HG02970 (cell line): ENCODE data around the gene TAOK2.

Source experiments
- ATAC-seq: cut with Tn5 transposase; IDR thresholded peaks from one replicate; pipeline ENCODE4 v1.9.1; 2021; ENCODE audit warnings: mild to moderate bottlenecking, moderate library complexity, moderate number of reproducible peaks; ENCODE audit not compliant: unreplicated experiment, low FRiP score

TAOK2 gene

GRCh38 chr16:29962344-29962994, 11.2 kb upstream of the TAOK2 start:
- ATAC-seq, result no peak

- ATAC-seq, result no peak
These were observed 10.5 kb upstream of the TAOK2 start for GRCh38 chr16:29963021-29963743.

- no peak for ATAC-seq
These were observed 5.5 kb upstream of the TAOK2 start for GRCh38 chr16:29968205-29968604.

- ATAC-seq, result no peak
These were observed 2.4 kb upstream of the TAOK2 start for GRCh38 chr16:29971304-29971703.

- no peak for ATAC-seq
These were observed 1.2 kb upstream of the TAOK2 start for GRCh38 chr16:29972500-29972899.

- ATAC-seq, result no peak
These were observed 680 bp upstream of the TAOK2 start for GRCh38 chr16:29972992-29973383.

- no peak for ATAC-seq
These were observed 844 bp downstream of the TAOK2 start for GRCh38 chr16:29974291-29975133.

GRCh38 chr16:29975134-29975538, 1.5 kb downstream of the TAOK2 start:
- ATAC-seq, result no peak

GRCh38 chr16:29975811-29976511, 2.3 kb downstream of the TAOK2 start:
- no peak for ATAC-seq

- ATAC-seq, result no peak
These were observed 3.6 kb downstream of the TAOK2 start for GRCh38 chr16:29977063-29977825.

- ATAC-seq, result no peak
These were observed 4.4 kb downstream of the TAOK2 start for GRCh38 chr16:29978081-29978480.

- ATAC-seq, result no peak
These were observed 5.0 kb downstream of the TAOK2 start for GRCh38 chr16:29978564-29979270.

- ATAC-seq, result no peak
These were observed 9.1 kb downstream of the TAOK2 start for GRCh38 chr16:29982560-29983419.

GRCh38 chr16:29983420-29984136, 9.9 kb downstream of the TAOK2 start:
- ATAC-seq, result no peak

- ATAC-seq, result no peak
These were observed 10.6 kb downstream of the TAOK2 start for GRCh38 chr16:29984137-29984763.

GRCh38 chr16:29984764-29985147, 11.1 kb downstream of the TAOK2 start:
- ATAC-seq, result no peak

GRCh38 chr16:29985271-29985811, 11.7 kb downstream of the TAOK2 start:
- no peak for ATAC-seq
